Cardiac fibroblast (primary cell): ENCODE measurements around the gene EPHA3.

Source experiments
- DNase-seq, 2 donors: peaks; one replicate each; pipeline versions ENCODE4 v3.0.0 to v3.0.0-alpha.2; 2010; ENCODE audit warnings: low read depth in 2 of 2
- H3K4me3 ChIP-seq, 2 donors: replicated peaks in 1 of 2; 1 replicate in 1 of 2; 2 replicates in 1 of 2; pipeline ENCODE4 v1.5.1; 2011; ENCODE audit warnings: low read depth in 2 of 2, low read length in 2 of 2, mild to moderate bottlenecking in 2 of 2, moderate library complexity in 1 of 2
- CTCF ChIP-seq: IDR thresholded peaks from one replicate; pipeline ENCODE4 v1.5.1; 2011; ENCODE audit warnings: low read depth, mild to moderate bottlenecking, low read length, inconsistent platforms

EPHA3 gene

GRCh38 chr3:89238846-89239245 is 131.4 kb downstream of the EPHA3 start:
- H3K4me3 ChIP-seq: no peak overlapping the region
- no peak for DNase-seq
- TF ChIP-seq CTCF: no peak

GRCh38 chr3:89239774-89240173 is 132.4 kb downstream of the EPHA3 start:
- no peak for TF ChIP-seq CTCF

GRCh38 chr3:89245612-89246011 is 138.2 kb downstream of the EPHA3 start:
- no peak for DNase-seq
- no peak for TF ChIP-seq CTCF
- no peak overlapping the region for H3K4me3 ChIP-seq

More at GRCh38 chr3:89239774-89240173, 132.4 kb downstream of the EPHA3 start:
- no peak for DNase-seq
- no peak overlapping the region for H3K4me3 ChIP-seq

- no peak for DNase-seq
- no peak overlapping the region for H3K4me3 ChIP-seq
- no peak for TF ChIP-seq CTCF
Measured at GRCh38 chr3:89246326-89246725, 138.9 kb downstream of the EPHA3 start.

- DNase-seq: no peak
- no peak for TF ChIP-seq CTCF
- H3K4me3 ChIP-seq: no peak overlapping the region
Measured at GRCh38 chr3:89250742-89251141, 143.3 kb downstream of the EPHA3 start.

GRCh38 chr3:89252016-89252415 is 144.6 kb downstream of the EPHA3 start:
- TF ChIP-seq CTCF: no peak
- DNase-seq: no peak

GRCh38 chr3:89252860-89253259 is 145.4 kb downstream of the EPHA3 start:
- no peak for DNase-seq
- H3K4me3 ChIP-seq: no peak overlapping the region
- TF ChIP-seq CTCF: no peak

More at GRCh38 chr3:89252016-89252415, 144.6 kb downstream of the EPHA3 start:
- H3K4me3 ChIP-seq: no peak overlapping the region
